A673 (cell line): Measurements from ENCODE around the gene FREM1. TPM values are rescaled to one million over a fixed set of nuclear protein-coding genes. Genes with fewer than 3 reads are reported as not detected.

Experiments
- BruUV-seq: library from RNA; stranded (reverse); fragments of 400-500 nt; replicated peaks from 2 replicates; lab custom pipeline; 2021; lab: Mats Ljungman, UMichigan
- CTCF ChIA-PET: fragments of 300-600 bp; sonication (Branson Sonifier 250); formaldehyde crosslinking; loops from one replicate; lab custom pipeline; 2022; ENCODE audit warnings: antibody characterized with exemption; lab: Charles Lee
- POLR2A ChIA-PET: fragments of 300-600 bp; sonication (Branson Sonifier 250); formaldehyde crosslinking; loops from one replicate; lab custom pipeline; 2022; ENCODE audit warnings: antibody characterized with exemption; ENCODE audit not compliant: low non-redundant PET; lab: Charles Lee
- DNase-seq: peaks from one replicate; pipeline ENCODE4 v3.0.0-alpha.2; 2015; ENCODE audit warnings: low spot score
- H3K27ac ChIP-seq: fragments of 200-600 bp; sonication (generic); 2 replicates; pipeline ENCODE4 v1.5.1; 2016; ENCODE audit warnings: mixed run types, low read depth, mild to moderate bottlenecking, mixed read lengths, antibody characterized with exemption, low read length; ENCODE audit not compliant: poor library complexity, severe bottlenecking
- H3K27me3 ChIP-seq: fragments of 200-600 bp; sonication (generic); replicated peaks from 2 replicates; pipeline ENCODE4 v1.6.1; 2017; ENCODE audit warnings: mixed run types, low read depth, mild to moderate bottlenecking, mixed read lengths, antibody characterized with exemption, low read length; ENCODE audit not compliant: insufficient read depth, poor library complexity
- H3K36me3 ChIP-seq: fragments of 200-600 bp; sonication (generic); 2 replicates; pipeline ENCODE4 v1.6.1; 2016; ENCODE audit warnings: mixed run types, mild to moderate bottlenecking, mixed read lengths, antibody characterized with exemption, low read length; ENCODE audit not compliant: insufficient read depth, poor library complexity, severe bottlenecking
- H3K4me1 ChIP-seq: fragments of 200-600 bp; sonication (generic); 2 replicates; pipeline ENCODE4 v1.6.1; 2017; ENCODE audit warnings: mixed run types, mild to moderate bottlenecking, mixed read lengths, antibody characterized with exemption, low read length; ENCODE audit not compliant: insufficient read depth, poor library complexity, severe bottlenecking
- H3K4me3 ChIP-seq: fragments of 200-600 bp; sonication (generic); 2 replicates; pipeline ENCODE4 v1.5.1; 2016; ENCODE audit warnings: low read depth, mixed run types, mild to moderate bottlenecking, mixed read lengths, low read length; ENCODE audit not compliant: poor library complexity, severe bottlenecking
- H3K9me3 ChIP-seq: fragments of 200-600 bp; sonication (generic); 2 replicates; pipeline ENCODE4 v1.6.1; 2016; ENCODE audit warnings: mixed run types, low read depth, mild to moderate bottlenecking, mixed read lengths, antibody characterized with exemption, low read length; ENCODE audit not compliant: poor library complexity, severe bottlenecking
- EZH2 ChIP-seq: fragments of 200-600 bp; sonication (generic); IDR thresholded peaks from 2 replicates; pipeline ENCODE4 v1.6.1; 2017; ENCODE audit warnings: borderline replicate concordance, low read depth, mild to moderate bottlenecking, mixed read lengths, antibody characterized with exemption, low read length; ENCODE audit not compliant: poor library complexity, severe bottlenecking
- intact Hi-C: fragments of 100-400 bp; cut with micrococcal nuclease; formaldehyde crosslinking; loops from one replicate; pipeline ENCODE4 v1.10.0; 2022; ENCODE audit not compliant: unreplicated experiment
- total RNA-seq: library from RNA; stranded (reverse); gene quantifications from 2 replicates; pipeline ENCODE4 v1.2.3, GENCODE V29; 2021
- TF ChIP-seq, protein P1 (sequence below): fragments of 300-800, 200-600 bp; sonication (generic); conservative IDR thresholded peaks from 2 replicates; pipeline ENCODE4 v1.5.1; 2017; ENCODE audit warnings: low read depth, mild to moderate bottlenecking, antibody characterized with exemption, low read length, moderate library complexity, mixed read lengths

FREM1 gene
- total RNA-seq, 1 experiment from 2014 or later: 4.2 TPM

DNA sequence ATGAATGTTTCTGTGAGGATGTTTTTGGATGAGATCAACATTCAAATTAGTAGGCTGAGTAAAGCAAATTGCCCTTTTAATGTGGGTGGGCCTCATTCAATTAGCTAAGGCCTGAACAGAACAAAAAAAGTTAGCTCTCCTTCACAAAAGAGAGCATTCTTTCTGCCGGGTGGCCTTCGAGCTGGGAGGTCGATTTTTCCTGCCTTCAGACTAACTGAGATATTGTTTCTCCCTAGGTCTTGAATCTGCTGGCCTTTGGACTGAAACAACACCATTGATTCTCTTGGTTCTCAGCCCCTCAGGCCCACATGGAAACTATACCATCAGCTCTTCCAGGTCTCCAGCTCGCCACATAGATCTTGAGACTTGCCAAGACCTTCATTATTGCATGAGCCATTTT is 29.1 kb upstream of the FREM1 start:
- CTCF ChIA-PET: no interaction called here
- Histone ChIP-seq H3K4me1 (peaks cover 32% of the 10 kb centered on the region), H3K9me3 (no peaks in the 10 kb centered on the region), H3K36me3 (peaks cover 3% of the 10 kb centered on the region), H3K4me3 (no peak overlapping the region), H3K27ac (no peak overlapping the region), H3K27me3 (no peaks in the 10 kb centered on the region)
- BruUV-seq: no TSS peak
- TF ChIP-seq, protein P1, sequence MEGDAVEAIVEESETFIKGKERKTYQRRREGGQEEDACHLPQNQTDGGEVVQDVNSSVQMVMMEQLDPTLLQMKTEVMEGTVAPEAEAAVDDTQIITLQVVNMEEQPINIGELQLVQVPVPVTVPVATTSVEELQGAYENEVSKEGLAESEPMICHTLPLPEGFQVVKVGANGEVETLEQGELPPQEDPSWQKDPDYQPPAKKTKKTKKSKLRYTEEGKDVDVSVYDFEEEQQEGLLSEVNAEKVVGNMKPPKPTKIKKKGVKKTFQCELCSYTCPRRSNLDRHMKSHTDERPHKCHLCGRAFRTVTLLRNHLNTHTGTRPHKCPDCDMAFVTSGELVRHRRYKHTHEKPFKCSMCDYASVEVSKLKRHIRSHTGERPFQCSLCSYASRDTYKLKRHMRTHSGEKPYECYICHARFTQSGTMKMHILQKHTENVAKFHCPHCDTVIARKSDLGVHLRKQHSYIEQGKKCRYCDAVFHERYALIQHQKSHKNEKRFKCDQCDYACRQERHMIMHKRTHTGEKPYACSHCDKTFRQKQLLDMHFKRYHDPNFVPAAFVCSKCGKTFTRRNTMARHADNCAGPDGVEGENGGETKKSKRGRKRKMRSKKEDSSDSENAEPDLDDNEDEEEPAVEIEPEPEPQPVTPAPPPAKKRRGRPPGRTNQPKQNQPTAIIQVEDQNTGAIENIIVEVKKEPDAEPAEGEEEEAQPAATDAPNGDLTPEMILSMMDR: no peak
- no peak for TF ChIP-seq EZH2
- DNase-seq: no peak
- POLR2A ChIA-PET: no interaction called here
- intact Hi-C loops: no loop called here

DNA sequence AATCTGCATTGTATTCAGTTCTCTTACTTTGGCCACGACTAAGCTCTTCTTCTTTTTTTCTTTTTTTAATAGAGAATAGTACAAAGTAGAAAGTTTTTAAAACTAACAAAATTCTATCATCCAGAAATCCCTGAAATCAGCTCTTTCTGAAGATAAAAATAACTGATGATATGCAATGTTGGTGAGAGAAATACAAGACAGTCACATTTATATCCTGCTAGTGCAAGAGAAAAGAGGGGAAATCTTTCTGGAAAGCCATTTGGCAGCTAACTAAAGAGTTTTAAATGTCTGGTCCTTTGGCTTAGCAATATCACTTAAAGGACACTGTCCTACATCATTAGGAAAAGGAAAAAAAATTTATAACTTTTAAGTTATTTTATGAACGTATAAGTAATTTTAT is 27.0 kb upstream of the FREM1 start:
- Histone ChIP-seq H3K9me3 (no peaks in the 10 kb centered on the region), H3K4me1 (peaks cover 32% of the 10 kb centered on the region), H3K36me3 (peaks cover 3% of the 10 kb centered on the region), H3K4me3 (no peak overlapping the region), H3K27me3 (no peaks in the 10 kb centered on the region), H3K27ac (peak overlapping the region; percentile 72)
- POLR2A ChIA-PET: no interaction called here
- TF ChIP-seq EZH2: no peak
- TF ChIP-seq, protein P1: no peak
- intact Hi-C loops: no loop called here
- DNase-seq: no peak
- CTCF ChIA-PET: no interaction called here
- BruUV-seq: no TSS peak

DNA sequence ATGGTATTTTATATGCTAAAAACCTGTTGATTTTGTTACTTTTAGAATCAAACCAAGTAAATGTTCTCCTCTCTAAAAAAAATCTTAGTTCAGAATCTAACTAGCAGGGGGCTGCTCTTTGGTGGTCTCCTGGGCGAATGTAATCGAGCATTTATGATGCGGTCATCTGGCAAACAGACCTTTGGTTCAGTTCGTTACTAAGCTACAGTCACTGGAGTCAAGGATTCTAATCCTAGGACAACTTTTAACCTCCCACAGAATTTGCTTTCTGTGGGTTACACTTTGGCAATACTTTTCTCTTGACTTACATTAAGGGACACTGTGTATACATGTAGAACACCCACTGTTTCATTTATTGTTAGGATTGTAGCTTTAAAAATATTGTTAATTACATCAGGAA is 26.3 kb upstream of the FREM1 start:
- no peak for TF ChIP-seq EZH2
- TF ChIP-seq, protein P1: no peak
- peak overlapping the region; percentile 72 for H3K27ac ChIP-seq
- no peak overlapping the region for H3K4me3 ChIP-seq
- H3K4me1 ChIP-seq: peaks cover 32% of the 10 kb centered on the region
- H3K36me3 ChIP-seq: peaks cover 3% of the 10 kb centered on the region
- H3K9me3 ChIP-seq: no peaks in the 10 kb centered on the region
- POLR2A ChIA-PET: no interaction called here
- no peak for DNase-seq
- CTCF ChIA-PET: no interaction called here
- intact Hi-C loops: no loop called here
- no peaks in the 10 kb centered on the region for H3K27me3 ChIP-seq
- BruUV-seq: no TSS peak
